Stimulated activated naive CD4-positive, alpha-beta T cell treated with Interleukin-2 at 50 U/mL for 16 hours (primary cell): Measurements from ENCODE around the gene RIT1.

Experiments used
- DNase-seq: peaks from one replicate; lab custom pipeline; 2025; lab: John Stamatoyannopoulos, UW

Gene RIT1, protein sequence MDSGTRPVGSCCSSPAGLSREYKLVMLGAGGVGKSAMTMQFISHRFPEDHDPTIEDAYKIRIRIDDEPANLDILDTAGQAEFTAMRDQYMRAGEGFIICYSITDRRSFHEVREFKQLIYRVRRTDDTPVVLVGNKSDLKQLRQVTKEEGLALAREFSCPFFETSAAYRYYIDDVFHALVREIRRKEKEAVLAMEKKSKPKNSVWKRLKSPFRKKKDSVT

DNA sequence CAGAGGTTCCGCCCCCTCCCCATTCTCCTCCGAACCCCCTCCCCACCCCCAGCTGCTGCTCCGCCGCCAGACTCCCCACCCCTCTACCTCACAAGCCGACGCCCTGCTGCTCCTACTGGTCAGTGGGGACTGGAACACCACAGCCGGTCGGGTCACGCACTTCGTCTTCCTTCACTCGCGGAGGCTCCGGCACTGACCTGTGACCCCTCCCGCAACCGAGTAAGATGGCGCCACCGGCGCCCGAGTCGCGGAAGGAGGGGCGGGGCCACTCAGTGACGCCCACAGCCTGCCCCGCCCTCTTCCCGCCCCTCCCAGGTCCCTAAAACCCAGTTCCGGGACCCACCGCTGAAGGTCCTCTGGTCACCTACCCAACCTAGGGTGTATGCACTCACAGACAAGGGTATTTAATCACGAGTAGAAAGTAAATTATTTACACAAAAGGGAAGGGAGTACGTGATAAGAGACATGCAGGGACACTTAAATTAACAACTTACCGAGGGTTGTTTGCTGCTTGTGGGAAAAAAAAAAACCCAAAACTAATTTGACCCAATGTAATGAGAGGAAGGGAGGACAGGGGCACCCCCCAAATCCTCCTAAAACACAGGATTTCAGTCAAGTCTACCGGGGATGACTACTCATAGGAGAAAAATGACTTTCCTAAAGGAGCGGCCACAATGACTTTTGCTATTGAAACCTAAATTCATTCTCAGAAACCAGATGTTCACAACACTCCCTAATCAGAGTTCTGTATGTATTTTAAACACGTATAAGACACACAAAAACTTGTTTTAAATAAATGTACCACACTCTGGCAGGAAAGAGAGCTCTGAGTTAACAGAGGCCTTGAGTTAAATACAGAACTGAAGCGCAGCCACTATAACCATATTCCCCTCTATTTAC lies at the start of gene RIT1:
RIT1 (minus strand) TSS at position 194 of the 900 bp plus-strand sequence. CDS start 588 bp downstream, outside the sequence.
- DNase-seq: peak; percentile 80

DNA sequence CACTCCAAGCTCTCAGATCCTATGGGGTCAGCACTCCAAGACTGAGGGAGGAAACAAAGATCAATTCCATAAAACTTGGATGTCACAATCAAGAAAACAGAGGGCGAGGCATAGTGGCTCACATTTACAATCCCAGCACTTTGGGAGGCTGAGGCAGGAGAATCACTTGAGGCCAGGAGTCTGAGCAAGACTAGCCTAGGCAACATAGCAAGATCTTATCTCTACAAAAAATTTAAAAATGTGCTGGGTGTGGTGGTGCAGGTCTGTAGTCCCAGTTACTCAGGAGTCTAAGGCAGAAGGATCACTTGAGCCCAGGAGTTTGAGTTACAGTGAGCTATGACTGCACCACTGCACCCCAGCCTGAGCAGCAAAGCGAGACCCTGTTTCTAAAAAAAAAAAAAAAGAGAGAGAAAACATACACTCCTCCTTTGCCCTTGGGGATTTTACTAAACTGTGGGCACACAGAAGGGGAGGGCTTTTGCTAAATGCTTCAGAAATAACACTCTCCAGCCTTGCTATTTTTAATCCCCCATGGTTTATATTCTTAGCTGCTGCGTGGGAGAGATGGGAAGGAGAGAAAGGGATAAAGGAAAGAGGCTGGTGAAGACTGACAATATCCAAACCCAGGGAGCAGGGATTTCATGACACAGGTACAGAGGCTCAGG lies 49.1 kb upstream of the RIT1 start:
- DNase-seq: no peak

DNA sequence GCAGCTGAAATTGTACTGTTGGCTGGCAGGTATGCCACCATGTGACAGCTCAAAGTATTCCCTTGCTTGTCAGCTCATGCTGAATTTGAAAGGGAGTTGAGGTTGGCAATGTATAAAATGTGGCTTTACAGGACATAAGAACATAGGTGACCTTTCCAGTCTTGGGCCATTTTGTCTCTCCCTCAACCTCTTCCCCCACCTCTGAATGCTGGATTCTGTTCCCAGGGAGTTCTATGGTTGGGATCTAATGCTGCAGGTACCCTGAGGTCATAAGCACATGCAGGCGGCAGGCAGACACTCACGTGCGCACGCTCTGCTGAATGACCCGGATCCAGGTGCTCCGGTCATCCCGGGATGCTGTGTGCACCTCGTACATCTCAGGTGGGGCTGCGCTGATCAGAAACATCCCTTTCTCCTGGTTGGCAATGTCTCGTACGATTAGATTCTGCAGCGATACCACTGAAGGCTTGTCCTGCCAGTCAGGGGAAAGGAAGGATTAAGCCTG lies 46.3 kb upstream of the RIT1 start:
- DNase-seq: no peak

DNA sequence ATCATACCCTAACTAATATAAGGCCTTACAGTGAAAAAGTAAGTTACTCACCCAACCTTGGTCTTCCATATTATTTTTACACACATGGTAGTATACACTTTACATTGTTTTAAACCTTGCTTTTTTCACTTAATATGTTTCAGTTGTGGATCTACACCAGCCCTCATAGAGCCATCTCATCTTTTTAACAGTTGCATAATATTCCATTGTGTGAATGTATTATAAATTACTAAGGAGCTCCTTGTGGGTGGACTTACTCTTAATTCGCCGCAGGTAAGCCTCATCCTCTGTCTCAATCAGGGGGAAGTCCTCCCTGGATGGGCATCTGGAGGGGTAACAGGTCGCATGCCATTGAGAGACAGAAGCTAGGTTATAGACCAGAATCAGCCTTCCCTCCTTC lies 43.5 kb upstream of the RIT1 start:
- DNase-seq: no peak

DNA sequence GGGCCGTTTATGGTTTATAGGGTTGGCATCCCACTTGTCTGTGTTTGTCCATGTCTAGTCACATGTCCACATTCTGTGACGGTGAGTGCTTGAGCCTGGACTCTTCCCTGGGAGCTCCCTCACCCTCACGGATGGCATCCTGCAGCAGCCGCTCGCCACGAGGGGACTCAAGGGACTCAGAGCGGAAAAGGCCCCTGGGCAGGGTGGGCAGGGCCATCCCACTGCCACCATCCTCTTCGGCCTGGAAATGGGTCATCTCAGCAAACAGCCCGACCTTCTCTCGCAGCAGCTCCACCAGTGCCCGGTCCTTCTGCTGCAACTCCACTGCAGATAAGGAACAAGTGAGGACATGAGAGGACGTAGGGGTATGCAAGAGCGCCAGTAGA lies 41.3 kb upstream of the RIT1 start:
- DNase-seq: no peak

DNA sequence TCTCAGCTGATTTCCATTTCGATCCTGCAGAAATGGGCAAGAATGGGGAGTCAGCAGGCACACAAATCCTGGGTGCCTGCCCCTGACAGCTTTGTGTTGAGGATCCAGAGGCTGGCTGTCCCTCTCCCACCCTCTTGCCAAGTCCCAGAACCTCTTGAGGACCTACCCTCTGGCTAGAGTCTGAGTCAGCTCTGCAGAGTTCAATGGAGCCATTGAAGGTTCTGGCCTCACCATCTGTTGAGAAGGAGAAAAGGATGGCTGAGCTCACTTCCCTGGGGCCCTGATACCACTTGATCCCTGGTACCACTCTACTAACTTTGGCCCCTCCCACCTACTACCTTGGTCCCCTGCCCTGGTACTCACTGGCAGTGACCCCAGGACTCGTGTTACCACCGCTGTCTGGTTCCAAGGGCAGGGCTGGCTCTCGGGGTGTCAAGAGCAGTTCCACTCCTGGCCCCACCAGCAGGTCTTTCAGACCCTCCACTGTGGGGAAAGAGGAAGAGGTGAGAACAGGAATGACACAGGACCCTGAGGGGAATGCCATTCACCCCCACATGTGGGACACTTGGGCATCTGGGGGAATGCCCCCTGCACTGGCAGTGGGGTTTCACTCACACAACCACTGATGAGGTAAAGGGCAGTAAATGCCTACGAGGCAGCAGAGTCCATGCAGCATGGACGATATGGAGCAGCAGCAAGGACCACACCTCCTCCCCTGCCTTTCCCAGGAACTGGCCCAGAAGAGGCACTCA lies 40.8 kb upstream of the RIT1 start:
- no peak for DNase-seq

DNA sequence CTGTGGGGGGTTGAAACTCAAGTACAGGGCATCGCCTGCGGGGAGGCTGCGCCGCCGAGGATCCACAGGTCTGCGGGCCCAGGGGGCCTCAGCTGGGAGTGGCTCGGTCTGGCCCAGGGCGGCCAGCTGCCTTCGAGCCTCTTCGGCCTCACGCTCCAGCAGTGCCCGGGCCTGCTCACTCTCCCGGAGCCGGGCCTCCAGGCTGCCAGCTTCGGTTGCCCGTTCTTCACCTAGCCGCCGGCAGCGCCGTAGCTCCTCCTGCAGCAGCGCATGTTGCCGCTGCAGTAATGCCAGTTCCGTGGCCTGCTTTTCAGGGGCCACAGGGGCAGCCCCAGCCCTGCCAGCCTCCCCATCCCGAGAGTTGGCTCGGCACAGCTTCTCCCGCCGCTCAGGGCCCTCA lies 39.7 kb upstream of the RIT1 start:
- DNase-seq: no peak

DNA sequence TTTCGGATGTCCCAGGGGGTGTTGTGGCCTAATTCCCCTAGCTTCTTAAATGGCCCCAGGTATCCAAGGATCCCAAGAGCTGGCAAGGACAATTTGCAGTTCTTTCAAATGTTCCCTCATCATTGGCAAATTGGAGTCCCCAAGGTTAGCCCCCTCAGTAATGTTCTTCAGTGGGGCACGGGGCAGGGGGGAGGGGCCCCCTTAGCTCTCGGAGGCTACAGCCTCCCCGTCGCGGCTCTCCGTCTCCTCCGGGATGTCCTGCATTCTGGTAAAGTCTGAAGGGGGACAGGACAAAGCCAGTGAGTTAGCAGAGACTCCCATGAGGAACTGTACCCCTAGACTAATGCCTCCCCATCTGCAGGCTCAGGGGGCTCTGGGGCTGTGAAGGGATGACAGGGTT lies 36.6 kb upstream of the RIT1 start:
- DNase-seq: no peak

DNA sequence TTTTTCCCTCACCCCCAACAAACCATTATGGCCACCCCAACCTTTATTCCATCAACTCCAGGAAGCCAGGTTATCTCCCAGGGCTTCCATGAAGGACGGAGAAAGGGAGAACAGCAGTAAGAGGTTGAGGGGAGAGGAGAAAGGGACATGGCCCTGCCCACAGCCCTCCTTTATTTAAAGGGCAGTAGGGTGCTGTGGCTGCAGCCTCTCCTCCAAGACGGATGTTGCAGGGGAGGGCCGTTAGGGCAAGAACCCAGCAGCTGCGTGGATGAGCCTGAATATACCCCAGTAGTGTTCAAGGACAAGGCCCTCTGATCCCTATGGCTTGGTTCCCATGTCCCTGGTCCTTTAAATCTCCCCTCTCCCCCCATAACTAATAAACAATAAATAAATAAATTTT lies 36.1 kb upstream of the RIT1 start:
- no peak for DNase-seq

DNA sequence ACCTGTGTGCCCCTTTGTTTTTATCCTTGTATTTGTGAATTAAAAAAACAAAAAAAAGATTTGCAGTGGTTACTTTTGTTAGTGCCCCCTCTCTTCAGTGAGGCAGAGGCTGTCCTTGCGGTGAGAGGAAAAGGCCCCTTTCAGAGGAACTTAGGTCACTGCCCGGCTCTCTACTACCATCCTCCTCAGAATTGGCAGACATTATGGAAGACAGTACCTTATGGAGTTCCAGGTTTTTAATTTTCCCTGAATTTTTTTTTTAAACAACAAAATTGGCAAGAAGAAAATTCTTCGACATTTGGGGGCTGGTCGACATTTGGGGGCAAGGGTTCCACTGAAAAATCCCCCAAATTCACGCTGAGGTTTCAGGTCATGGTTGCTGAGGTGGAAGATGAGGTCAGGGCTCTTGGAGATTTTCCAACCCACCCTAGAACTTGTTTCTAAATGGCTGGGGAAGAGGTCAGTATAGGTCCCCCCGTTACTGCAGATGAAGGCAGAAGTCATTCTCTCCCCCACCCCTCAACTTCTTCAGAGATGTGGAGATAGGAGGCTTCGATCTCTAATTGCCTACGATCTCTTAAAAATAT lies 35.6 kb upstream of the RIT1 start:
- no peak for DNase-seq

DNA sequence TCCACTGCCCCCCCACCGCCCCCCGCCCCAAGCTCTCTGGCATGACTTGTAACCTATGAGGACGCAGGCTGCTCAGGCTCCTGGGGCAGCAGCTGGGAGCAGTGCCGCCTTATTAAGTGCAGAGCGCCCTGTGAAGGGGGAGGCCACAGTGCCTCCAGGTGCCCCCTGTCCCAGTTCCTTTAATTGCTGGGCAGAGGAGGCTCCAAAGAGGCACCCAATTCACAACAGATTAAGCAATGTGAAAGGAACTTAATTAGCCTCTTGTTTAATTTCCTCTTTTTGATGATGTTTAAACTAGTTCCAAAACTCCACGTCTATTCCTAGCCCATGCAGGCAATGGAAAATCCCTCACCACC lies 33.3 kb upstream of the RIT1 start:
- no peak for DNase-seq

DNA sequence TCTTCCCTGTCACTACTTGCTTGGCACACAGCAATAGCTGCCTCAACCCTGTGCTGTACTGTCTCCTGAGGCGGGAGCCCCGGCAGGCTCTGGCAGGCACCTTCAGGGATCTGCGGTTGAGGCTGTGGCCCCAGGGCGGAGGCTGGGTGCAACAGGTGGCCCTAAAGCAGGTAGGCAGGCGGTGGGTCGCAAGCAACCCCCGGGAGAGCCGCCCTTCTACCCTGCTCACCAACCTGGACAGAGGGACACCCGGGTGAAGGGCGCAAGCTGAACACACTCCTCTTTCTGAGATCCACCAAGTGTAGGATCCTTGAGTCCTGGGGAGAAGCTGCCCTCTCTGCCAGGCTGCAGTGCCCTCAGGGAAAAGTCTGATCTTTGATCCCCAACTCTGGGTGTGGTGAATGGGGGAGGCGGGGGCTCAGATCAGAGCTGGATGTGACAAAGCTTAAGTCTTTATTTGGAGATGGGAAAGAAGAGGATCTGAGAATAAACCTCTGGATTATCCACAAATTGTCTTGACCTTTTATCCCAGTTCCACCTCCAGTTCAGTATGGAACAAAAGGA lies 31.5 kb upstream of the RIT1 start:
- DNase-seq: no peak

DNA sequence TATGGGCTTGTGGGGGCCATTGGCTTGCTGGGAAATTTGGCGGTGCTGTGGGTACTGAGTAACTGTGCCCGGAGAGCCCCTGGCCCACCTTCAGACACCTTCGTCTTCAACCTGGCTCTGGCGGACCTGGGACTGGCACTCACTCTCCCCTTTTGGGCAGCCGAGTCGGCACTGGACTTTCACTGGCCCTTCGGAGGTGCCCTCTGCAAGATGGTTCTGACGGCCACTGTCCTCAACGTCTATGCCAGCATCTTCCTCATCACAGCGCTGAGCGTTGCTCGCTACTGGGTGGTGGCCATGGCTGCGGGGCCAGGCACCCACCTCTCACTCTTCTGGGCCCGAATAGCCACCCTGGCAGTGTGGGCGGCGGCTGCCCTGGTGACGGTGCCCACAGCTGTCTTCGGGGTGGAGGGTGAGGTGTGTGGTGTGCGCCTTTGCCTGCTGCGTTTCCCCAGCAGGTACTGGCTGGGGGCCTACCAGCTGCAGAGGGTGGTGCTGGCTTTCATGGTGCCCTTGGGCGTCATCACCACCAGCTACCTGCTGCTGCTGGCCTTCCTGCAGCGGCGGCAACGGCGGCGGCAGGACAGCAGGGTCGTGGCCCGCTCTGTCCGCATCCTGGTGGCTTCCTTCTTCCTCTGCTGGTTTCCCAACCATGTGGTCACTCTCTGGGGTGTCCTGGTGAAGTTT lies 30.8 kb upstream of the RIT1 start:
- no peak for DNase-seq

DNA sequence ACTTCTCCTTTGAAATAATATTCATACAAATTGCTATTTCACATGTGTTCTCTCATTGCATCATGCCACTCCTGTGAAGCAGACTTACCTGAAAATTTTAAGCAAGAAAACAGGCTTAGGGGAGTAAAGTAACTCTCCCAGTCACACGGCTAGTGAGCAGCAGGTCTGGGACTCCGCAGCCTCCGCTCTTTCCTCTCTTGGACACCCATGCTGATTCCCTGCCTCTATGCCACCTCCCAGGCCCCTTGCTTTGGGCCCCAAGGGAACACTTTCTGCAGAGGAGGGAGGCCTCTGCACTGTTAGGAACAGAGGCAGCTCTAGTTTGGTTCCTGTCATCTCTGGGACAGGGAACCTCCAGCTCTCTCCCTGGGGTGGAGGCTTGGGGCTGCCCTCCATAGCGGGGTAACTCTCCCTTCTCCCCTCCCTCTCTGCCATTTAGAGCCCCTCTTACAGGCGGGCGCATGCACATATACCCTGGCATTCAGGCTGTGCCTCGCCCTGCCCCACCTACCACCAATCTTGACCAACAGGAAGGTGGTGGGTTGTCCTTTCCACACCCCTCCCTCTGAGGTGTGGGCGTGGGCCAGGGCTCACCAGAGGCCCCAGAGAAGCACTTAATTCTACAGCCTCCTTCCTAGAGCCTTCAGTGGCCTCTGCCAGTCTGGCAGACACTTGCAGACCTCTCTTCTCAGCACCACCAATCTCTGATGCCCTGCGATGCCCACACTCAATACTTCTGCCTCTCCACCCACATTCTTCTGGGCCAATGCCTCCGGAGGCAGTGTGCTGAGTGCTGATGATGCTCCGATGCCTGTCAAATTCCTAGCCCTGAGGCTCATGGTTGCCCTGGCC lies 30.1 kb upstream of the RIT1 start, which contains the start of gene RXFP4:
RXFP4 (plus strand) TSS at position 646 of the 852 bp plus-strand sequence; CDS start at position 718, 72 bp downstream.
- no peak for DNase-seq

DNA sequence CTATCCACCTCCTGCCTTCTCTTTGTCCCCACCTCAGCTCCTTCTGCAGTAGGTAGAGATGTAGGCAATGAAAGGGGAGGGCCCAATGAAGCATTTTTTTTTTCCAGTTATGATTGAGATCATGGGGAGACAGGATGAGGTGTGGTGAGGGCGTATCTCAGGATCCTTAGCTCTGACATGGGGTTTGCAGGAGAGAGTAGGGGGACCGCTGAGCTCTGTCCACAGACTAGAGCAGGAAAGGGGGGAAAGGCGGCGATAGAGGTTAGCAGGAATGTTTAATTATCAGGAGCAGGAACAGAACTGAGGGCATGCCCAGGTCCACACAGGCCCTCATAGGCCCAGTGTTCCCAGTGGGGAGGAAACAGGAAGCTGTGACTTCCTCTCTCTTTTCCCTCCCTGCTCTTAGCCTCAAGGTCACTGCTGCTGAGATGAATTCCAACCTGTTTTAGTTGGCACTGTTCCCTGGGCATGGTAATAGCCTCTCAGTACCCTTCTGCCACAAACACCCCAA lies 29.4 kb upstream of the RIT1 start:
- no peak for DNase-seq

DNA sequence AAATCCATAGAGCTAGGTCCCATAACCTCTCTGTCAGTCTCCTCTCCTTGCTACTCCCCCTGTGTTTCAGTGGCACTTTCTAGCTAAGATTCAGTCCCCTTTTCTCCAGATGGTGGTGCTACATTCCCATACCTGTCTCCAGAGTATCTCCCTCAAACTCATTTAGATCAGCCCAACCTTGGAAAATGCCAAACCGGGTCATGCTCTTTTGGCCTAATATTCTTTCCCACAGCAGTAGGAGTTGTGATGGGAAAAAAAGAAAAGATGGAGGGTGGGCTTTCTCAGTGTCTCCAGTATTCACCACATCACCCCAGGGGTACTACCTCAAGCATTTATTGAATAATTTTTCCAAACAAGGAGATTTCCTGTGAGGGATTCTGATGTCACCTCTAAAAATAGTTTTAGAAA lies 27.1 kb upstream of the RIT1 start:
- no peak for DNase-seq

DNA sequence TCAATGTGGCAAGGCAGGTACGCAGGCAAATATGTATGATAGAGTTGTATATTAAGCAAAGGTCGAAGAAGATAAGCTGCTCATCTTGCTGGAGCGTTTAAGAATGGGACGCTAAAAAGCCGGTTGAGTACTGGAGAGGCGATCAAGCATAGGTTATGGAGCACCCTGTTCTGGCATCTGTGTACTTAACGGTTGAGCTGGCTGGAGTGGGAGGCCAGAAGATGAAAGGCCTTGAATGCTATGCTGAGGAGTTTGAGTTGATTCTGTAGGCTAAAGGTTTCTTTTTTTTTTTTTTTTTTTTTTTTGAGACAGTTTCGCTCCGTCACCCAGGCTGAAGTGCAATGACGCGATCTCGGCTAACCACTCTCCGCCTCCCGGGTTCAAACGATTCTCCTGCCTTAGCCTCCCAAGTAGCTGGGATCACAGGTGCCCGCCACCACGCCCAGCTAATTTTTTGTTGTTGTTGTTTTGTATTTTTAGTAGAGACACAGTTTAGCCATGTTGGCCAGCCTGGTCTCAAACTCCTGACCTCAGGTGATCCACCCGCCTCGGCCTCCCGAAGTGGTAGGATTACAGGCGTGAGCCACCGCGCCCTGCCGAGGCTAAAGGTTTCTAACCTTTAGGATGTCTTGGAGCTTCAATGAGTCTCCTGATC lies 23.9 kb upstream of the RIT1 start:
- DNase-seq: no peak

DNA sequence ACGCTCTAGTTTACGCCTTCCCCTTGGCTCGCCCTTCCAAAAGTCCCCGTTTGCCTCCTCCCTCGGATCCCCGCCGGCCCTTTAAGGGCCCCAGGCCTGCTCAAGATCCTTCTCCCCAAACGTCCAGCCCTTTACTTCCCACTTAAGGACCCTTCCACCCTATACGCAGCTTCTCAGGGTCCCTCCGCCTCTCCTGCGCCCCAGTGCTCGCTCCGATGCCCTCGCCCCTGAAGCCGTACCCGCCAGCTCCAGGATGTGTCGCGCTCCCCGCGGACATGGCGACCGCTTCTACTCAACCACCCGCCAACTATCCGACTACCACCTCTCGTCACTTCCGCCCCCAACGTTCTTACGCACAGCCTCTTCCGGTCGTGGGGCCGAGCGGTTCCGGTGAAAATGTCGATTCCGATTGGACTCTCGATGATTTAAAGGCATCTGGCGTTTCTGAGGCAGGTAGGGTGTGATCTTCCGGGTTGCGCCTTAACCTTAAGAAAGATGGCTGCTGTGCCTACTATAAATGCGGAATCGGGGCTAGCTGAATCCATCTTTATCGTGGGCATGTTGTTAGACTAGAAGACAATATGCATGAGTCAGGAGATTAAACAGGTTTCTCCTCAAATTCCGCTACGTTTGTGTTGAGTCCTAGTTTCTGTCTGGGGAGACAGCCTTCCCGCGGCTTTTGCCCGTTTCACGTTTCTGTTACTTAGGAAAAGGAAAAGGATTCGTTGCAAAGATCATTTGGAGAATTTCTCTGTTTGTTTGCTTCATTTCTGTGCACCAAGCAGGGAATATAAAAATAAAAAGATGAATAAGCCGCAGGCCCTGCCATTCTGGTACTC lies 23.2 kb upstream of the RIT1 start, which contains the start of gene KHDC4:
KHDC4 (minus strand) TSS at position 317 of the 839 bp plus-strand sequence; CDS start at position 277, 40 bp downstream.
- DNase-seq: peak; percentile 93
